Hepatocyte (in vitro differentiated cells): ENCODE measurements around the gene SERPINE1. TPM values are rescaled to one million over a fixed set of nuclear protein-coding genes. Genes with fewer than 3 reads are reported as not detected.
A peak's percentile ranks its signal among the peaks of the same experiment; 100 is the strongest.
"Not testable (repeated sequence)": the region's sequence is repeated elsewhere in the genome, so short reads cannot be mapped to it uniquely, and the experiment has no call there.

Experiments used
- DNase-seq: peaks from one replicate; pipeline ENCODE4 v3.0.0-alpha.2; 2016; ENCODE audit warnings: low spot score
- H2AFZ ChIP-seq: fragments of 200-600 bp; sonication (generic); 2 replicates; pipeline ENCODE4 v1.6.0; 2016; ENCODE audit warnings: antibody characterized with exemption, mild to moderate bottlenecking
- H3K27ac ChIP-seq: fragments of 200-600 bp; sonication (generic); 2 replicates; pipeline ENCODE4 v1.5.1; 2016; ENCODE audit warnings: mild to moderate bottlenecking
- H3K27me3 ChIP-seq: fragments of 200-600 bp; sonication (generic); 2 replicates; pipeline ENCODE4 v1.6.1; 2016
- H3K36me3 ChIP-seq: fragments of 200-600 bp; sonication (generic); replicated peaks from 2 replicates; pipeline ENCODE4 v1.5.1; 2016; ENCODE audit warnings: low read depth; ENCODE audit not compliant: insufficient read depth
- H3K4me1 ChIP-seq: fragments of 200-600 bp; sonication (generic); 2 replicates; pipeline ENCODE4 v1.5.1; 2016; ENCODE audit warnings: mild to moderate bottlenecking, moderate library complexity; ENCODE audit not compliant: insufficient read depth
- H3K4me2 ChIP-seq: fragments of 200-600 bp; sonication (generic); 2 replicates; pipeline ENCODE4 v1.6.0; 2016
- H3K4me3 ChIP-seq: fragments of 200-600 bp; sonication (generic); 2 replicates; pipeline ENCODE4 v1.5.1; 2016; ENCODE audit warnings: mild to moderate bottlenecking
- H3K79me2 ChIP-seq: fragments of 200-600 bp; sonication (generic); 2 replicates; pipeline ENCODE4 v1.6.0; 2017; ENCODE audit warnings: mild to moderate bottlenecking
- H3K9me2 ChIP-seq: fragments of 200-600 bp; sonication (generic); replicated peaks from 2 replicates; pipeline ENCODE4 v1.6.0; 2017; ENCODE audit warnings: mild to moderate bottlenecking; ENCODE audit not compliant: insufficient read depth
- H3K9me3 ChIP-seq: fragments of 200-600 bp; sonication (generic); 2 replicates; pipeline ENCODE4 v1.5.1; 2016; ENCODE audit warnings: low read depth, mild to moderate bottlenecking
- H4K20me1 ChIP-seq: fragments of 200-600 bp; sonication (generic); 2 replicates; pipeline ENCODE4 v1.6.0; 2016; ENCODE audit warnings: mild to moderate bottlenecking; ENCODE audit not compliant: insufficient read depth, poor library complexity, severe bottlenecking
- CTCF ChIP-seq: fragments of 200-600 bp; sonication (generic); IDR thresholded peaks from 2 replicates; pipeline ENCODE4 v1.5.1; 2016; ENCODE audit warnings: antibody characterized with exemption, mild to moderate bottlenecking; ENCODE audit not compliant: poor library complexity
- EZH2 ChIP-seq: fragments of 200-600 bp; sonication (generic); IDR thresholded peaks from 2 replicates; pipeline ENCODE4 v1.6.1; 2016; ENCODE audit warnings: antibody characterized with exemption, mild to moderate bottlenecking, borderline replicate concordance
- EZH2phosphoT487 ChIP-seq: fragments of 200-600 bp; sonication (generic); IDR thresholded peaks from one replicate; pipeline ENCODE4 v1.6.1; 2018; ENCODE audit warnings: antibody characterized with exemption, mild to moderate bottlenecking, low read depth, moderate library complexity; ENCODE audit not compliant: unreplicated experiment, severe bottlenecking
- WGBS: methylation state at CpG from one replicate; pipeline ENCODE4 v1.1.6; 2016; ENCODE audit warnings: low lambda C conversion rate; ENCODE audit errors: missing lambda C conversion rate; 5-methylcytosine and 5-hydroxymethylcytosine counted together
- polyA plus RNA-seq: library from polyadenylated mRNA; unstranded; fragments of >200 nt; fragmentation: Nextera tagmentation; extraction: Ambion mirVana; gene quantifications from 2 replicates; pipeline ENCODE4 v1.2.1, GENCODE V29; 2016
- total RNA-seq: library from RNA; depleted of rRNA; stranded (reverse); fragments of >200 nt; gene quantifications from 2 replicates; pipeline ENCODE4 v1.2.3, GENCODE V29; 2014

Gene SERPINE1
- total and polyA plus RNA-seq, 2 experiments from 2014 or later = 98.2 to 185 TPM

- H3K79me2 ChIP-seq = no peaks in the 10 kb centered on the region
- no peaks in the 10 kb centered on the region for H3K9me2 ChIP-seq
- H2AFZ ChIP-seq = no peak overlapping the region
- DNase-seq = no peak
- peak overlapping the region; percentile 73 for H3K27ac ChIP-seq
- TF ChIP-seq EZH2phosphoT487 = no peak
- no peak for TF ChIP-seq EZH2
- TF ChIP-seq CTCF = no peak
- H3K4me3 ChIP-seq = no peak overlapping the region
- no peaks in the 10 kb centered on the region for H3K9me3 ChIP-seq
- H3K36me3 ChIP-seq = no peaks in the 10 kb centered on the region
- H3K4me2 ChIP-seq = no peak overlapping the region
- peaks cover 6% of the 10 kb centered on the region for H3K4me1 ChIP-seq
- 80% methylated on average over 10 of the region's 10 CpGs for WGBS
- H4K20me1 ChIP-seq = no peaks in the 10 kb centered on the region
- H3K27me3 ChIP-seq = no peaks in the 10 kb centered on the region
These were observed 10.0 kb upstream of the SERPINE1 start for GRCh38 chr7:101116898-101117297.

- WGBS = 86% methylated on average over 3 of the region's 3 CpGs
- Histone ChIP-seq H2AFZ (no peak overlapping the region), H3K79me2 (no peaks in the 10 kb centered on the region), H3K27me3 (no peaks in the 10 kb centered on the region), H3K9me2 (no peaks in the 10 kb centered on the region), H3K4me1 (peaks cover 18% of the 10 kb centered on the region), H3K27ac (peak overlapping the region; percentile 40), H3K4me2 (no peak overlapping the region), H3K4me3 (no peak overlapping the region), H3K9me3 (no peaks in the 10 kb centered on the region), H3K36me3 (no peaks in the 10 kb centered on the region), H4K20me1 (no peaks in the 10 kb centered on the region)
- TF ChIP-seq EZH2 = no peak
- TF ChIP-seq EZH2phosphoT487 = no peak
- TF ChIP-seq CTCF = no peak
- no peak for DNase-seq
These were observed 8.0 kb upstream of the SERPINE1 start for GRCh38 chr7:101118856-101119255.

- Histone ChIP-seq H2AFZ (no peak overlapping the region), H3K4me2 (no peak overlapping the region), H3K4me3 (no peak overlapping the region), H3K27ac (peak overlapping the region; percentile 21), H3K79me2 (no peaks in the 10 kb centered on the region), H3K36me3 (no peaks in the 10 kb centered on the region), H3K9me3 (no peaks in the 10 kb centered on the region), H3K27me3 (no peaks in the 10 kb centered on the region), H4K20me1 (no peaks in the 10 kb centered on the region), H3K9me2 (no peaks in the 10 kb centered on the region), H3K4me1 (peaks cover 19% of the 10 kb centered on the region)
- DNase-seq = no peak
- WGBS = 63% methylated on average over 10 of the region's 10 CpGs
- TF ChIP-seq EZH2 (no peak), CTCF (no peak), EZH2phosphoT487 (no peak)
These were observed 7.0 kb upstream of the SERPINE1 start for GRCh38 chr7:101119876-101120275.

- no peaks in the 10 kb centered on the region for H4K20me1 ChIP-seq
- H3K4me3 ChIP-seq = no peak overlapping the region
- no peaks in the 10 kb centered on the region for H3K79me2 ChIP-seq
- H2AFZ ChIP-seq = no peak overlapping the region
- H3K4me2 ChIP-seq = no peak overlapping the region
- H3K9me2 ChIP-seq = no peaks in the 10 kb centered on the region
- peaks cover 22% of the 10 kb centered on the region for H3K4me1 ChIP-seq
- DNase-seq = no peak
- WGBS = 81% methylated on average over 4 of the region's 4 CpGs
- TF ChIP-seq CTCF = no peak
- no peak for TF ChIP-seq EZH2
- no peak for TF ChIP-seq EZH2phosphoT487
- H3K27me3 ChIP-seq = no peaks in the 10 kb centered on the region
- no peaks in the 10 kb centered on the region for H3K36me3 ChIP-seq
- no peaks in the 10 kb centered on the region for H3K9me3 ChIP-seq
- H3K27ac ChIP-seq = peak overlapping the region; percentile 21
These were observed 6.6 kb upstream of the SERPINE1 start for GRCh38 chr7:101120315-101120714.

GRCh38 chr7:101121631-101121990 lies 5.3 kb upstream of the SERPINE1 start:
- not testable (repeated sequence) for H3K36me3 ChIP-seq, DNase-seq, H3K4me3 ChIP-seq, H2AFZ ChIP-seq, H3K27me3 ChIP-seq, H3K9me3 ChIP-seq, H4K20me1 ChIP-seq, H3K79me2 ChIP-seq, H3K9me2 ChIP-seq
- H3K4me1 ChIP-seq = peaks cover 30% of the 10 kb centered on the region
- H3K27ac ChIP-seq = peak overlapping the region; percentile 94
- peak overlapping the region; percentile 68 for H3K4me2 ChIP-seq
- WGBS = 82% methylated on average over 9 of the region's 9 CpGs
